GM19468 (cell line): ENCODE data around the gene C1orf146.
"Not testable (repeated sequence)": the region's sequence is repeated elsewhere in the genome, so short reads cannot be mapped to it uniquely, and the experiment has no call there.

Experiments used
- ATAC-seq: cut with Tn5 transposase; IDR thresholded peaks from one replicate; pipeline ENCODE4 v1.9.1; 2021; ENCODE audit warnings: mild to moderate bottlenecking, moderate library complexity, moderate number of reproducible peaks; ENCODE audit not compliant: unreplicated experiment; ENCODE audit errors: extremely low read depth

C1orf146 gene, protein sequence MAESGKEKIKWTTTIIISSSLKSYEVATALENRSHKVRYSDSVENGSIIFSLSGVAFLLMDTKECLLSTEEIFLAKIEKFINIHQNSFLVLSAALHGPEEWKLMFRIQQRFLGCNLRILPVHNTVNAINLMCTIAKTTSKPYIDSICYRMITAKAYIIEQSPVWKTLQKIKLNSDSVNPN

DNA sequence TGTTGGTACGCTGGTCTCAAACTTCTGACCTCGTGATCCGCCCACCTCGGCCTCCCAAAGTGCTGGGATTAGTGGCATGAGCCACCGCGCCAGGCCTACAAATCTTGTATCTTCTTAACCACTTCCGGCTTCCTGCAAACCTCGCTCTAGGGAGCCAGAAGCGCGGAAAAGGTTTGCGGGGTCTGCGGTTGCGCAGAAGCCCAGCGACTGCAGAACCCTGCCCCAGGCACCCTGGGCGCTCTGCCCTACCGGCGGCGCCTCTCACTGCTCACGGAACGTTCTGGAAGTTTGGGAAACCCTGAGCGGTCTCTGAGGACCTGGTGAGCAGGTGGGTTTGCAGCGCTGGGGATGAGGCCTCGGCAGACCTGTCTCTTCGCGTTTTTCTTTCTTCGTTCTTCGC, at the start of gene C1orf146:
Gene C1orf146 (plus strand): TSS at position 195 of the 400 bp plus-strand sequence. CDS start 13,506 bp downstream, outside the sequence.
- no peak for ATAC-seq

DNA sequence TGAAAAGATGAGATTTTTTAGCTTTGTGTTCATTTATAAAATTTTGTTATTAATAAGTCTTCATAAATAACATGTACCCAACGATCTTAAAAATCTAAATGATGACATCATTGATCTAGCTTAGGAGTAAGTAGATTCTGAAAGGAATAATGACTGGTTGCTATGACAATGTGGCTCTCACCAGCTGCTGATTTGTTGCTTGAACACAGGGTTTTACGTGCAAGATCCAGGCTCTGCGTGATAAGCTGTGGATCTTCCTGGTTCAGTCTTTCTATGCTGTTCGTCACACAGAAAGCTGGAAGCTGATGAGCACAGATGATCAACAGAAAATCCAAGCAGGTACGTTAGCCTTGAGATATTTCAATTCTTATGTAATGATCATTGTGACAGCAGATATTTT, 49.1 kb upstream of the C1orf146 start:
- ATAC-seq = no peak

DNA sequence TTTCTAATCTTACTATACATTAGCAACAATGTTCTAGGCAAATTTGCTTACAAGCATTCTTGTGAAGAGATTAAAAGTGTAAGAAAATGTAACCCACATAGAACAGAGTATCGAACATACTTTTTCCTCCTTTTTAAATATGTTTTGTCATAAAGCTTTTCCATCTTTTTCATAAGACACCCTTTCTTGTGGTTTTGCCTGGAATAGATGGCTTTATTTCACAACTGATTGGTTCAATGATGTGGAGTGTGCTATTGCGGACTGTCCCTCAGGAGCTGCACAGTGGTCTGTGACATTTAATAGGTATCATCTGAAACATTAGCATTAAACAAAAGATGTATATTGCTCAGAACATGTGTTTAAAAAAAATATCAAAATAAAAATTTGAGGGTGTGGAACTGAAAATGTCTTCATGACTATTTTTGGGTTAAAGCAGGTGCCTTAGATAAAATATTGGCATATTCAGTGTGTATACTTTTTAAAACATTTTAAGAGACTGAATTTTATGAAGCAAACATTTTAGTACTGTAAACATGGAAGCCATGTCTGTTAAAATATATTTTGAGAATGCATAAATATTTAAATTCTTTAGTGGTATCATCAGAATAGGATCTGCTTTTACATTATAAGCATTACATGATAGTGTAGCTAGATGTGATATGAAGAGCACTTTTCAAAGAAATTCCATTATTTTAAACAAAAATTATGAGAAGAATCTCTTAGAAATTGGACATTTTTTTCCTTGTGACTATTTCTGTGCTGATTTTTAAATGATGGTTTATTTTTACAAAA, 48.3 kb upstream of the C1orf146 start:
- no peak for ATAC-seq

DNA sequence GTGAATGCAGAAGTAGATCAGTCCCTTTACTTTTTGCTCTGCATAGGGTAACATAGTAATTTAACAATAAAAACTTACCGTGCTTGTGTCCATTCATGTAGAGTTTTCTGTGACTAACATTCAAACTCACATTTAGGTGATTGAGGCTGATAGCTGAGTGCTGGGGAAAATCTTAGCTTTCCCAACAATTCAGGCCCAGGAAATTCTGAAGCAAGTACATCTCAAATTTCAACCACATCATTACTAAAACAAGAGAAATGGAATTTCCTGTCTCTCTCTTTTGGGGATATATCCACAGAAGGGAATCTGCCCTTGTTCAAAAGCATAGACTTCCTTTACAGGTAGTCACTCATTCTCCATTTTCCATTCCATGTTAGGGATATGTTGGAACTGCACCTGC, 33.1 kb upstream of the C1orf146 start:
- no peak for ATAC-seq

DNA sequence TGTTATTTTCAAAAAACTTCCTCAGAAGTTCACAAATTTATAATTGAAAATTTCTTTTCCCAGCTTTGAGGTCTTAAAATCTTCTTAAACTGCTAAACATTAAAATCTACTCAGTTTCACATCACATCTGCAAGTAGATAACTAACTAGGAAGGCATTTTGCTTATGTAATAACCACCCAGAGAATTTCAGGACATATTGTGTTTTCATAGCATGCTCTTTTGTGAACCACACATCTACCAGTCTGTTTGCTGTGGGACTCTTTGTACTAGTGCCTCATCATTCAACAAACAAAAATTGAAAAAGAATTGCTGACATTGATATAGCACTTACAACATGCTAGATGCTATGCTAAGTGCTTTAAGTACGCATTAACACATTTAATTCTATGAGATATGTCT, 31.6 kb upstream of the C1orf146 start:
- no peak for ATAC-seq

DNA sequence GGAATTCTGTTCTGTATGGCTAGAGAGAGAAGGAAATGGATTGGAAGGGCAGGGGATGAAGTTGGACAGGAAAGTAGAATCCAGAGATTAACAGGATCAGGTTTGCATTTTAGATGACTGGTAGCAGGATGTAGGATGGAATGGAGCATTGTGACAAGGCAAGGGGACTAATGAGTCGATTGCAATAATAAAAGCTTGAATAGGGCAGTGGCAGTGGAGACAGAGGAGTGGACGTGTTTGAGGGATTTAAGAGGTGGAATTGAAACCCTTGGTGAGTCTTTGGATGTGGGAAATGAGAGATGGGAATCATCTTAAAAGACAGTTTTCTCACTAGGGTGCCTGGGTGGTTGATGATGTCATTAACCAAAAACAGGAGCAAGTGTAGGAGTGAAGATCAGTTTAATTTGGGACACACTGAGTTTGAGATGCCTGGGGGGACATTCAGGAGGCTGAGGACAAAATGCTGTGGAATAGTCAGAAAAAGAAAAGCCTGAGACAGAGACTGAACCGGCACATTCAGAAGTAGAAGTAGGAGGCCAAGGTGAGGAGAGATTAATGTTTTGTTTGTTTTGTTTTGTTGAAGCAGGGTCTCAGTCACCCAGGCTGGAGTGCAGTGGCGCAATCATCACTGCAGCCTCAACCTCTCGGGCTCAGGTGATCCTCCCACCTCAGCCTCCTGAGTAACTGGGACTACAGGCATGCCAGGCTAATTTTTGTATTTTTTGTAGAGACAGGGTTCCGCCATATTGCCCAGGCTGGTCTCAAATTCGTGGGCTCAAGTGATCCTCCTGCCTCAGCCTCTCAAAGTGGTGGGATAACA, 29.1 kb upstream of the C1orf146 start:
- no peak for ATAC-seq

DNA sequence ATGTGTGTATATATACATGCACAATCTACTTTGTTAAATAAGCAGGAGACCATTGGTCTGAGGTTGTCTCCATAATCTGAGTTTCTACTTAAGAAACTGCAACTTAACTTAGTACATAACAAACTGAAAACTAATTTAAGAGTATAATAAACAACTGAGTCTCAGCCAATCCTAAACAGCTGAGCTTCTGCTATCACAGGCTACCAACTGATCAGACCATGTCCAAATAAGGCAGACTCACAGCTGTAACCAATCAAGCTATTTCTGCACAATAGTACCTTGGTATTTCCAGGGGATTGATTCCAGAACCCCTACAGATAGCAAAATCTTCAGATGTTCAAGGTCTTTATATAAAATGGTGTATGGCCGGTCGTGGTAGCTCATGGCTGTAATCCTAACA, 26.0 kb upstream of the C1orf146 start:
- ATAC-seq = no peak

DNA sequence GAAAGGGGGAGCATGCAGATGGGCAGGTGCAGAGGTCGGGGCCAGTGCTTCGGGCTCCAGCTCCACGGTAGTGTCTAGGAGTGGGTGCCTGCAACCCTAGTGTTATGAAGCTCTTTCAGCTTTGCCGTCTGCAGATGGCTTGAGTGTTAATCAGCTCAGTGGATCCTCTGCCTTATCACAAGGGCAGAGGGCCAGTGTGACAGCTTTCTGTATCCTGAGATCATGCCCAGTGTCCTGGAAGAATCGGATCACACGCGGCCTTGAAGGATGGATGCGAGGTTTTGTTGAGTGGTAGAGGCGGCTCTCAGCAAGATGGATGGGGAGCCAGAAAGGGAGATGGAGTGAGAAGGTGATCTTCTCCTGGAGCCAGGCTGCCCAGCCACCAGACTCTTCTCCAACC, 25.5 kb upstream of the C1orf146 start:
- ATAC-seq = no peak

DNA sequence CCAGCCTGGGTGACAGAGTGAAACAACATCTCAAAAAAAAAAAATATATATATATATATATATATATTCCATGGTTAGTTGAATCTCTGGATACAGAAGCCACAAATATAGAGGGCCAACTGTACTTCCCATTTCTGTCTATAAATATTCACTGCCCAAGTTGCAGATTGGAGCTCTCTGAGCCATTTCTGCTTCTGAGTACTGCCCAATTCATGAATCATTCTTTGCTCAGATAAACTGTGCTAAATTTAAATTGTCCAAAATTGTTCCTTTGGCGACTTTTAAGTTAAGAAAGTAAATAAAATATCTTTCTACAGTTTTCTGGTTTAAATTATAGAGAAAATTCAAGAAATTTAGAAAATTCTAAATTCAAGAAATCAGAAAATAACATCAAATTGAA, 23.2 kb upstream of the C1orf146 start:
- no peak for ATAC-seq

DNA sequence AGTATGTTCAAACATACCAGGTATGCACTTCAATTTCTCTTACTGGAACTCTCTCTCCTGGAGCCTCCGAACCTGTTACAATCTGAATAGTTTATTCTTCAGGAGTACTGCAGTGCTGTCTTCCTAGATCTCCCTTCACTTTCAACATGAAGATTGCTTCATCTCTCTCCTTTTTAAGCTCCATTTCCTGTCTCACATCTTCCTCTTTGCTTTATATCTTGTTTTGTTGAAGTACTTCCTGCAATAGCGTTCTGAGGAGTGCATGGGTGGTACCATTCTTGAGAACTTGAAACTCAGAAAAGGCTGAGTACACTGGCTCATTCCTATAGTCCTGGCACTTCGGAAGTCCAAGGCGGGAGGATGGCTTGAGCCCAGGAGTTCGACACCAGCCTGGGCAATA, 15.7 kb upstream of the C1orf146 start:
- no peak for ATAC-seq

DNA sequence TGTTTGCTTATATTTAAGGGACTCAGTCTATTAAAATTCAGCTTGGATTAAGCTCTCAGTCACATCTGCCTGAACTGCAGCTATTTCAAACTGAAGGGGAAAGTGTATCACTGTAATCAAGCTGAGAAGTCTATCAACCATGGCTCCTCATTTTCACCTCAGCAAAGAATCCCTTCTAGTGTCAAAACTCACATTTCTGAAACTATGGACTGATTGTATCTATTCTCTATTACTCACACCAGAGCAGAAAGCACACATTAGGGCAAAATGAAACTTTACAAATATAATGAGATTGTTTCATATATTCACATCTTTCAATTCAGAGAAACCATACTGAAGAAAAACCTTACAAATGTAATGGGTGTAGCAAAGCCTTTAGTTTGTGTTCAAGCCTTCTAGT, 14.6 kb upstream of the C1orf146 start:
- no peak for ATAC-seq

DNA sequence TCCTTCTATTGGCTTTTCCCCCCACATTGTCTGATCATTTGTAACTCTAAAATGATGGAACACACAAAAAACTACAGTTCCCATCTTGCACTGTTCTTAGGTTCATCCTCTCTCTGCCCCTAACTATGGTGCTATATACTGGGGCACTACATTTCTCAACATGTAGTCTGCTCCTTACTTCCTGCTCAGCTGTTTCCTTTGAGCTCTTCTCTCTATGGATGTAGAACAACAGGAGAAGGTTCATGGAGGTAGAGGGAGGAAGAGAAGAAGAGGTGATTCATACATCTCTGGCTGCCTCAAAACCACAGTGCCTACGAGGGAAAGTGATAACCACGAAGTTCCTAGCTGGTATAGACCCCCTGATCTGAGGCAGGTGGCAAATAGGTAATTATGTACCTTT, 7.0 kb upstream of the C1orf146 start:
- ATAC-seq = no peak

DNA sequence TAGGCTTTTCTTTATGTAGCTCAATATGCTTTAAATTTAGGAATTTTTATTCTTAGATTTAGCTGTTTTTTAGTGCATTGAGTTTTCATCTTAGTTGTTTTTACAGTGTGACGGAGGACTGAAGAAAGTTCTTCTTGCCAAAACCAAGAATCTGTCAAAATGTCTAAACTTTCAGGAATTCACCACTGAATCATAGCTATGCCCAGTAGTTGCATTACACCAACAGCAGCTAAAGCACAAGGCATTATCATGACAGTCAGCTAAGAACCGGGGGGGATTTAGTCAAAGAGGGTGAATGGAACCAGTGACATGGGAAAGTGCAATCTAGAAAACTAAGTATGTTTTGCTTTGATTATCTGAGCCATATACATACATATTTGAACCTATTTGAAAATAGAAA, 6.5 kb upstream of the C1orf146 start:
- ATAC-seq = no peak

DNA sequence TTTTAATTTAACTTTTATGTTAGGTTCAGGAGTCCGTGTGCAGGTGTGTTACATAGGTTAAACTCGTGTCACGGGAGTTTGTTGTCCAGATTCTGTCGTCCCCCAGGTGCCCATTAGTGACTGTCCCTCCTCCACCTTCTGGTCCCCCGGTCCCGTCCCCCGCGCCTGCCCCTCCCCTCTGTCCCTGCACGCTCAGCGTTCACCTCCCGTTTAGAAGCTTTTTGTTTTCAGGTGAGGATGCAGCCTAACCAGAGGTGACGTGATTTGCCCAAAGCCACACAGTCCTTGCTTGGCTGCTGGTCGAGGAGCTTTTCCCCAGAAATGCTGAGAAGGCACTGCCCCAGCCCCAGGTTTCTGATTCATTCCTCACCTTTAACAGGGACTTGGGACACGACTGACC, 844 bp downstream of the C1orf146 start:
- no peak for ATAC-seq

DNA sequence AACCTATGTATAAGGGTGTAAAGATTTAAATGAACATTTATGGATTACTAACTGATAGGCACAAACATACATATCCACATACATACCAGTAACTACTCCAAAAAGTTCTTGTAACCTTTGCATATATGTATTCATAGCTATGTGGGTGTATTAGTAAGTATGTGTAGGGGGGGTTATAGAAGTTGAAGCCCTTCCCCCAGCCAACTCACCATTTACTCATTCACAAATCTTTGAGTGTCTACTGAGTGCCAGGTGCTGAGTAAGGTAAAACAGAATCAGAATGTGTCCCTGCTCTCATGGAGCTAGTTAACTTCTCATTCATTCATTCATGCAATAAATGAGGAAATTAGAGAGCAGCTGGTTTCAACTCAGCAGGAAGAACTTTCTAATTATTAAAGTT, 1.3 kb downstream of the C1orf146 start:
- no peak for ATAC-seq

DNA sequence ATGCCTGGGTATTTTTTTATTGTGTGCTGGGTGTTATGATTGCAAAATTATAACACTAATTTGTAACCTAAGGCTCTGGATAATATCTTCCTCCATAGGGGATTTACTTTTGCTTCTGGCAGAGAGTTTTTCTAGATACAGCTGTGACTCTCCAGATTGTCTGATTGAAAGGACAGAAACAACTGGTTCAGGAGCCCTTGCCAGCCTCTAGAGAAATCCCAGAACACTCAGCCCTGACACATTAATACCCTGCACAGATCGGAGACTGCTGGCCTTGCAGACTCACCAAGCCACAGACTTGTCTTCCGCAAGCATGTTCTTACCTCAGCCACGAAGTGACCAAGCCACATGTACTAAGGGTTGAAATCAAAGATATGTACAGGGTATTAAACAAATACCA, 10.7 kb downstream of the C1orf146 start:
- no peak for ATAC-seq

DNA sequence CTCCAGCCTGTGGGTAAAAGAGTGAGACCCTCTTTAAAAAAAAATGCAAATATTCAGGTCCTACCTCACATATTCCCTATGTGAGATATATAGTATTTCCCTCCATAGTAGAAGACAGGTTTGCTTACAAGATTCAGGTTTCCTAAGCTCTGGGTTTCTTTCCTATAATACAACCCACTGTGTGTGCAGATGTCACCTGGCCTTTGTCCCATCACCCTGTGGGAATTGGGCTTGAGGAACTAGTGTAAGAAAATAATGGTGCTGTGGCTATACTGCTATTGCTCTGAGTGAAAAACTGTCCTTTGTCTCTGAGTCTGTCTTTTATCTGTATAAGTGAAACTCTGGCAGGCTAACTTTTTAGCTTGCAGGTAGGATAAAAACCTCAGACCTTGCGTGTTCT, 13.0 kb downstream of the C1orf146 start:
- ATAC-seq = no peak

DNA sequence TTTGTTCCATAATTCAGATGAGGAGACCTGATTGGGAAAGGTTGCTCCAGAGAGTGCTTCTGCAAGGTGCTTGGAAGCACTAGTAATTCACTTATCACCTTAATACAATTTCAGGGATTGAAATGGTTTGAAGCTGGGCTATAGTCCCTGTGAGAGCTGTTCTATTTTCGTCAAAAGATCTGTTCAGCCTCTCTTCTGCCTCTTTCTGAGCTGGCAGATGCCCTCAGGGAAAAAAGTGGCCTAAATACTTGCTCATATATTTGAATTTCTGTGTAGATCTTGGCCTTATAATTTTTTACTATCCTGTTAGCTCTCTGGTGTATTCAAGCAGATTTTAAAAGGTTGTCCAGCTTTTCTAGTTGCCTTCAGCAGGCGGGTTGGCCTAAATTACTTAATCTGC, 22.3 kb downstream of the C1orf146 start:
- ATAC-seq = no peak

DNA sequence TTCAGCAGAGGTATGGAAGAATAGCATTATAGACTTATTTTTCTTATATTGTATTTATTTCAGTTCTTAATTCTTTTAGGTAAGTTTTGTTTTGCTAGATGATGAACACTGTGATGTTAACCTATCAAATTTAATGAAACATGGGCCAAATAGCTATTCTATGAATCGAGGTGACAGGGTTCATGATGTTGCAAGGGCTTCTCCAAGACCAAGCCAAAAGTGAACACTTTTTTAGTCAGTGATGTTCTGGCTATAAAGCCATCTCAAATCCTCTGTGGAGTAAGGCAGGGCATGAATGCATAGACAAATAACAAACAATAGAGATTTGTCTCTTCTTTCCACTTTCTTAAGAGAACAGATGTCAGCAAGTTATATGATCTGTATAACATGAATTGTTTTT, 26.7 kb downstream of the C1orf146 start:
- no peak for ATAC-seq

DNA sequence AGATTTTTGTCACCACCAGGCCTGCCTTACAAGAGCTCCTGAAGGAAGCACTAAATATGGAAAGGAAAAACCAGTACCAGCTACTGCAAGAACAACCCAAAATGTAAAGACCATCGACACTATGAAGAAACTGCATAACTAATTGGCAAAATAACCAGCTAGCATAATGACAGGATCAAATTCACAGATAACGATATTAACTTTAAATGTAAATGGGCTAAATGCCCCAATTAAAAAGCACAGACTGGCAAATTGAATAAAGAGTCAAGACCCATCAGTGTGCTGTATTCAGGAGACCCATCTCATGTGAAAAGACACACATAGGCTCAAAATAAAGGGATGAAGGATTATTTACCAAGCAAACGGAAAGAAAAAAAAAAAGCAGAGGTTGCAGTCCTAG, 37.0 kb downstream of the C1orf146 start:
- not testable (repeated sequence) for ATAC-seq

DNA sequence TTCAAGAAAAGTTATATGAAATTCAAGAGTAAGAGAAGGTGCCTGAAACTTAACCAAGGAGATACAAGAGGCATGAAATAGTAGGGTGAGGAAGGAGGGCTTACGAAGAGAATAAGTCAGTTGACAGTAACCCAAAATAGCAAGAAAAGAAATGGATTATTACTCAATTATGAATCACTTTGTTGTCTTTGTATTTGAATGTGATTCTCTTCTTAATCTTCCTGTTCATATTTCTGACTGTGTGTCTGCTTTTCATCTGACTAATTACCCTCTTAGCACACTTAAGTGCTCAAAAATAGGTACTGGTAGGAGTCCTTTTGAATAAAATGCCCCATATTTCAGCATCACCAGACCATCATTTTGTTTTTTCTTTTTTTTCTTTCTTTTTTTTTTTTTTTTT, 41.6 kb downstream of the C1orf146 start:
- no peak for ATAC-seq
